Activated T-cell treated with anti-CD3 and anti-CD28 coated beads, Interleukin-2, amount 50 U/mL, for 4 hours (primary cell): ENCODE data around the gene PEX1. TPM values are rescaled to one million over a fixed set of nuclear protein-coding genes. Genes with fewer than 3 reads are reported as not detected.
"Not testable (repeated sequence)": the region's sequence is repeated elsewhere in the genome, so short reads cannot be mapped to it uniquely, and the experiment has no call there.

Experiments used
- ATAC-seq, 2 donors: fragments of 200-7000 bp; cut with Tn5 transposase; one replicate each; pipeline ENCODE4 v1.10.0; 2021
- DNase-seq: peaks from one replicate; pipeline ENCODE4 v3.0.0-alpha.2; 2020
- H3K27me3 Mint-ChIP-seq: one replicate; pipeline ENCODE4 v1.8.0; 2021; ENCODE audit warnings: low read depth, mixed read lengths
- H3K36me3 Mint-ChIP-seq: one replicate; pipeline ENCODE4 v1.8.0; 2022; ENCODE audit warnings: mixed read lengths; ENCODE audit not compliant: insufficient read depth
- H3K4me1 Mint-ChIP-seq: one replicate; pipeline ENCODE4 v1.8.0; 2021; ENCODE audit warnings: low read depth, mixed read lengths
- H3K4me3 Mint-ChIP-seq: one replicate; pipeline ENCODE4 v1.8.0; 2021; ENCODE audit warnings: mild to moderate bottlenecking, moderate library complexity, mixed read lengths
- H3K9me3 Mint-ChIP-seq: one replicate; pipeline ENCODE4 v1.8.0; 2021; ENCODE audit warnings: mixed read lengths
- total RNA-seq, 3 donors: library from RNA; stranded (reverse); gene quantifications; one replicate each; pipeline ENCODE4 v1.2.1, GENCODE V29; 2021

The PEX1 gene
- total RNA-seq, 3 donors from 2014 or later = 12.4 to 15.9 (median 14.2) TPM

DNA sequence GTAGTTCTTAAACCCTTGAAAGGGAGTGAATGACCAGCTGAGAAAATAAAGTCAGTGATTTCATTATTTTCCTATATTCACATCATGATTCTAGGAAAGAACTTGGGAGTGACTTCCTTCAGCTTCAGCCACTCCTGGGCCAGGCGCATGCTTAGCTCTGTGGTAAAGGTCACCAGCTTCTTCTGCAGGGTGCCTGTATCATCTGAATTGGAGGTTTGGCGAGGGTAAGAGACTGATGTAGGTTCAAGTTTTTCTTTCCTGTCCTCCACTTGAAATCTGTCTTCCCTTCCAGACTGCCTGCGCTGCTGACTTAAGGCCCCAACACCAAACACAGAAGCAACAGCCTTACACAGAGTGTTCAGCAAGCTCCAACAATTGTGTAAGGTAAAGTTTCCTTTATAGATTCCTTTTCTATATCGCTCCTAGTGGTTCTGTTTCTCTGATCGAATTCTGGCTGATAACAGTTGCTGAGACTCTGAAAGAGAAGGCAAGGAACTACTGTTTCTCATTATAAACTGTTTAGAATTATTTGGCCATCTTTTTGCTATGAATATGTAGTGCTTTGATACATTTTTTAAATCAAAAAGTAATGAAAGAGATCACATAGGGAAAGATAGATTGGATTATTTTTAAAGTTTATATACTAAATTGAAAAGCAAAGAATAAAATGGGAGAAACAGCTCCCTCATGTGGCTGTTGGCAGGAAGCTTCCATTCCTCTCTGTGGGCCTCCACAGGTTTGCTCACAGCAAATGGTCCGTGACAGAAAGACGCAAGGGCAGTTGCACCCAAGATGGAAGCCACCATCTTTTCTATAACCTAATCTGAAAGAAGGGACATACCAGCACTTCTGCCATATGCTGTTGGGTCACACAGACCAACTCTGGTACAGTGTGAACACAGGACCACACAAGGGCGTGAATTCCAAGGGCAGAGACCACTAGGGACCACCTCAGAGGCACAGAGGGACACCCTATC is 67.0 kb downstream of the PEX1 start:
- no peaks in the 10 kb centered on the region for H3K4me1 Mint-ChIP-seq
- H3K4me3 Mint-ChIP-seq = no peak overlapping the region
- peak; percentile 52 to 57 for ATAC-seq
- peak; percentile 7 for DNase-seq
- peaks cover 6% of the 10 kb centered on the region for H3K36me3 Mint-ChIP-seq
- H3K27me3 Mint-ChIP-seq = no peaks in the 10 kb centered on the region
- no peaks in the 10 kb centered on the region for H3K9me3 Mint-ChIP-seq

DNA sequence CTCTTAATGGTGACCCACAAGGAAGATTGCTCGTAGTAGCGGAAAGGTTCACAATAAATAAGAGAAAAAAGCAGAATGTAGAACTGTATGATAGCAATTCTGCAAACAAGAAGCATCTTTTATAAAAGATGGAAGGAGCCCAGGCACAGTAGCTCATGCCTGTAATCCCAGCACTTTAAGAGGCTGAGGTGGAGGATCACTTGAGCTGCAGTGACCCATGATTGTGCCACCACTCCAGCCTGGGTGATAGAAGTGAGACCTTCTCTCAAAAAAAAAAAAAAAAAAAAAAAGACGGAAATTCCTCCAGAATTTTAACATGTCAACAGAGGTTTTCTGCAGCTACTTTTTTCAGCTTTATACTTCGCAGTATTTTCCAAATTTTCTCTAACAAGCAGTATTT is 67.8 kb downstream of the PEX1 start:
- no peak for DNase-seq
- ATAC-seq = no peak
- H3K9me3 Mint-ChIP-seq = no peaks in the 10 kb centered on the region
- no peaks in the 10 kb centered on the region for H3K4me1 Mint-ChIP-seq
- H3K4me3 Mint-ChIP-seq = no peak overlapping the region
- no peaks in the 10 kb centered on the region for H3K27me3 Mint-ChIP-seq
- H3K36me3 Mint-ChIP-seq = peaks cover 11% of the 10 kb centered on the region

DNA sequence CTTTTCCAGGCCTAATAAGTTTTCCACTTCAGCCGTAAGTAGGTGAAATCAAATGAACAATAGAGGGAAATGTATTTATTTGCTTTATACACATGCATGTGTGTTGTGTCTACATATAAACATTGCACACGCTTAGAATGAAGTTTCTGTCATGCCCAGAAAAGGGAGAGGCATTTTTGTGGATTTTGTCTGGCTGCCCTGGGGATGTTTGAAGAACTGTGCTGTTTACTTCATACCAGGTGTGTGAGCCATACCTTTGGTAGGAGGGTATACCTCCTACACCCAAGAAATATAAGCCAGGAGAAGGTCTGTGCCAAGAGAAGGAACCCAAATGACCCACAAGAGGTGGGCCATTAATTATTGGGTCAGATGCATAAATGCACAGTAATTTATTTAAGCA is 68.2 kb downstream of the PEX1 start:
- no peaks in the 10 kb centered on the region for H3K4me1 Mint-ChIP-seq
- ATAC-seq (no peak), DNase-seq (no peak)
- no peak overlapping the region for H3K4me3 Mint-ChIP-seq
- H3K27me3 Mint-ChIP-seq = no peaks in the 10 kb centered on the region
- peaks cover 11% of the 10 kb centered on the region for H3K36me3 Mint-ChIP-seq
- H3K9me3 Mint-ChIP-seq = no peaks in the 10 kb centered on the region

DNA sequence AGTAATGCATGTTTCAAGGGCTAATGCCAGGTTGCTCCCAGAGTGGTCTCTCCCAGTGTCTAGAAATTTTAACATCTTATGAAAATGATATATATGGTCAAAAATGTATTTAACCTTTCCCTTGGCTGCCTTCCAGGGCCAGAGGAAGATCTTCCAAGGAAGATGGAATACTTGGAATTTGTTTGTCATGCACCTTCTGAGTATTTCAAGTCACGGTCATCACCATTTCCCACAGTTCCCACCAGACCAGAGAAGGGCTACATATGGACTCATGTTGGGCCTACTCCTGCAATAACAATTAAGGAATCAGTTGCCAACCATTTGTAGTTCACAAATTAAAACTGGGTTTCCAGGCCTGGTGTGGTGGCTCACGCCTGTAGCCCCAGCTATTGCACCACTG is 72.1 kb downstream of the PEX1 start:
- H3K27me3 Mint-ChIP-seq = no peaks in the 10 kb centered on the region
- no peak for DNase-seq
- no peaks in the 10 kb centered on the region for H3K4me1 Mint-ChIP-seq
- H3K36me3 Mint-ChIP-seq = peaks cover 19% of the 10 kb centered on the region
- no peaks in the 10 kb centered on the region for H3K9me3 Mint-ChIP-seq
- no peak for ATAC-seq
- no peak overlapping the region for H3K4me3 Mint-ChIP-seq

GRCh38 chr7:92451645-92452044 is 76.7 kb downstream of the PEX1 start:
- Mint-ChIP-seq H3K4me1 (peaks cover 8% of the 10 kb centered on the region), H3K36me3 (peaks cover 23% of the 10 kb centered on the region), H3K9me3 (no peaks in the 10 kb centered on the region), H3K27me3 (no peaks in the 10 kb centered on the region), H3K4me3 (no peak overlapping the region)
- DNase-seq (no peak), ATAC-seq (no peak)

DNA sequence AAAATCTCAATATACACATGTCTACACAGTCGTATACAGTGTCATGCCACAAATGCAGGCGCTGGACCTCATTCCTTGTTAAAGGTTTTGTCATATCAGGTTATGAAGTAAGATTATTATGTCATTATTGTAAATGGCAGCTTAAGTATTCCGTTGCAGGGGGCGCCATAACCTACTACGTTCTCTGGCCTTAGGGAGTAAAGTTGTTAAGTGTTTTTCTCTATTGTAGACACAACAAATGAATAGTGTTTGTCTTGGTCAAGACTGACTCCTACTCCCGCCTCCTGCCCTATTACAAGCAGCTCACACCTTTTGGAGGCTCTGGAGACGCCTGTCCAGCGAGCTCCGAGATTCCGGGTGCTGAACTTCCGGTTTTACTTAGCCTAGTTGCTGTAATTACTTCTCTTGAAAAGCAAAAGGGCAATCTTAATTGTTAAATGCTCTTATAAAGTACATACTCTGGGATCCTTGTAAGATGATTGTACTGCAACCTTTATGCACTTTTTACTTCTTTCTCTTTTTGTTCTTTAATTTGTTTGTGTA is 80.0 kb downstream of the PEX1 start:
- ATAC-seq (peak; percentile 36 to 46), DNase-seq (peak; percentile 45)
- Mint-ChIP-seq H3K27me3 (no peaks in the 10 kb centered on the region), H3K9me3 (no peaks in the 10 kb centered on the region), H3K4me1 (peaks cover 10% of the 10 kb centered on the region), H3K4me3 (peak overlapping the region; percentile 85), H3K36me3 (peaks cover 8% of the 10 kb centered on the region)

- ATAC-seq (peak; percentile 84 to 89), DNase-seq (peak; percentile 69)
- Mint-ChIP-seq H3K27me3 (no peaks in the 10 kb centered on the region), H3K4me3 (peak within 1 kb of the TSS; percentile 85), H3K36me3 (peaks cover 6% of the 10 kb centered on the region), H3K9me3 (no peaks in the 10 kb centered on the region), H3K4me1 (peaks cover 10% of the 10 kb centered on the region)
Observed at GRCh38 chr7:92447345-92448204, 80.7 kb downstream of the PEX1 start, which contains the start of gene GATAD1. Gene GATAD1, plus strand, starts transcription at chr7:92447482. Its CDS starts 248 bp downstream, at chr7:92447730.

GRCh38 chr7:92446869-92447344 is 81.4 kb downstream of the PEX1 start:
- Mint-ChIP-seq H3K36me3 (peaks cover 6% of the 10 kb centered on the region), H3K4me3 (peak overlapping the region; percentile 85), H3K27me3 (no peaks in the 10 kb centered on the region), H3K9me3 (no peaks in the 10 kb centered on the region), H3K4me1 (peaks cover 10% of the 10 kb centered on the region)
- ATAC-seq = no peak
- DNase-seq = no peak

GRCh38 chr7:92442720-92443119 is 85.6 kb downstream of the PEX1 start:
- not testable (repeated sequence) for H3K4me3 Mint-ChIP-seq, H3K4me1 Mint-ChIP-seq, H3K9me3 Mint-ChIP-seq, ATAC-seq, H3K27me3 Mint-ChIP-seq, H3K36me3 Mint-ChIP-seq, DNase-seq

DNA sequence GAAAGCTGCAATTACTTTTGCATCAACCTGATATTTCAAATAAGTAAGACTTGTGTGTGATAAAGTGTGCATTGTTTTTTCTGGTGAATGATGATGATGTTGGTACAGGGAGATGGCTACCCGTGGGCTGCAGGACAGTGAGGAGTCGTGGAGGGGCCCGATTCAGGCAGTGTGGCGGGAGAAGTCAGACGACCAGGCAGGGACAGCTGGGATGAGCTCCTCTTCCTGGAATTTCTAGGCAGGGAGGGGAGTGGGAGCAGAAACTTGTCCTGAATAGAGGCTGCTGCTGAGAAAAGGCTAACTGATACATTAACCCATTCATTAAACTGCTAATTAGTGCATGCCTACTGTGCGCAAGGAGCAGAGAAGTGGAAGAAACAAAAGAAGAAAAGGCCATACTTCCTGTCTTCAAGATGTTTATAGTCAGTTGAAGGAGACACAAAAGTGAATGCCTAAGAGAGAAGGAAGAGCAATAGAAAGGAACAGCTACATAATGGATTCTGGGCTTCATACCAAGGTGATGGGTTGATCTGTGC is 90.3 kb downstream of the PEX1 start:
- no peaks in the 10 kb centered on the region for H3K27me3 Mint-ChIP-seq
- no peak for DNase-seq
- ATAC-seq = no peak
- no peaks in the 10 kb centered on the region for H3K9me3 Mint-ChIP-seq
- no peaks in the 10 kb centered on the region for H3K36me3 Mint-ChIP-seq
- H3K4me3 Mint-ChIP-seq = no peak overlapping the region
- no peaks in the 10 kb centered on the region for H3K4me1 Mint-ChIP-seq

Other genes with a start within 250 kb of the PEX1 start
- gene GATAD1, start 81.0 kb downstream of the PEX1 start, total RNA-seq = 10 to 100 TPM in 2 of 3 donors, 1 to 10 TPM in 1; 8.4 to 12.2 (median 10.4) TPM
- not detected for gene ERVW-1, start 50.6 kb downstream of the PEX1 start, total RNA-seq
- gene RBM48, start 275 bp upstream of the PEX1 start, total RNA-seq = 10 to 100 TPM; 12.4 to 15.7 (median 13.2) TPM
- gene FAM133B, start 61.9 kb upstream of the PEX1 start, total RNA-seq = 10 to 100 TPM; 35.3 to 37.8 (median 36.0) TPM